NAMALWA (cell line): ENCODE measurements around the gene RAB7A.
A peak's percentile ranks its signal among the peaks of the same experiment; 100 is the strongest.
"Not testable (repeated sequence)": the region's sequence is repeated elsewhere in the genome, so short reads cannot be mapped to it uniquely, and the experiment has no call there.

ENCODE experiments used
- DNase-seq: peaks from one replicate; pipeline ENCODE4 v3.0.0-alpha.2; 2015; ENCODE audit warnings: low spot score

RAB7A gene

DNA sequence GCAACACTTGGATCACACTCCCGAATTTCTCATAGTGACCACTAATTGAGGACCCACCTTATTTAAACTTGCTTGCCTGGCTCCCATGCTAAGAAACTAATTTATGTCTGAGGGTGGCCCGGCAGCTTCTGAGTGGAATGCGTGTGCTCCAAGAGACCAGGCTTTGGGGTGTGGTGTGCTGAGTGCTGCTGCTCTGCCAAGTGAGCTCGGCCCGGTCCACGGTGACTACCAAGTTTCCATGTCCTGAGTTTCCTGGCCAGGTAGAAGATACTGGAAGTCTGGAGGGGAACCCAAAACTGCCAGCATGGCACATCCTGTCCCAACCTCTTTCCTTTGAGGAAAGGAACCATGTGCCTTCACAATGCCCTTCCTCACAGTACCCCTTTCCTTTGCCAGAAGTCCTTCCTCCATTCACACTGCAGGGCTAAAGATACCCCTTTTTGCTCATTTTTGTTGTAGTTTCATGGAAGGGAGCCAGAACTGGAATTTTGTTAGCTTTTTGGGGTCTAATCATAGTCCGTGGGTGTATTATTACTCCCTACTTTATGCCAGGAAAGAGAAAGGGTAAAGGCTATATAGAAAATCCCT lies 94.4 kb downstream of the RAB7A start:
- no peak for DNase-seq

GRCh38 chr3:128823008-128823407 lies 97.0 kb downstream of the RAB7A start:
- no peak for DNase-seq

GRCh38 chr3:128823631-128824030 lies 97.6 kb downstream of the RAB7A start:
- no peak for DNase-seq

DNA sequence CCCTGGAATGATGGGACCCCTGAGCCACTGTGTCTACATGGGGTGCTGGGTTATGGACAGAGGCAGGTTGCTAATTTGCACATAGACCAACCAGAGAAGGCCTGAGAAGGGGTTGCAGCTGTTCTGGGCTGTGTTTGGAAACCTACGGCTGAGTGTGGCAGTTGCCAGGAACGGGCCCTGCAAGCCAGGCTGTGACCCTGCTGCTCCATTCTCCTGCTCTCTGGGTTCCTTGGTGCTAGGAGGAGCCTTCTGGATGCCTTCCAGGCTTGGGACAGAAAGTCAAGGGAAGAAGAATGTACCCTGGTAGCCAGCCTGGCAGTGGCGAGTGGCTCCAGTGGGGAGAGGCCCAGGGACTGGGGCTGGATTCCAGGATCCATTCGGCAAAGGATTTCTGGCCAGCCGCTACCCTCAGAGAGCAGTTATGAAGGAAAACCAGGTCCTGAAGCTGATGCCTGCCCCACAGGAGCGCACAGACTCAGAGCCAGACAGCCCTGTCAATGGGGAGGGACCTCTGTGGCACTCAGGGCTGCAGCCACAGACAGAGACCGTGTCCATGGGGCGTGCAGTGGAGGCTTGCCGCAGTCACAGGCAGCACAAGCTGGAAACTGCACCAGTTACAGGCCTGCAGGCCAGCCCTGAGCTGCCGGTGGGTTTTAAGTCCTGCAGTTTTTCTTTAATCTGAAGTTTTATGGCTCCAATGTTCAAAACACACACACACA lies 98.3 kb downstream of the RAB7A start:
- DNase-seq, result no peak

GRCh38 chr3:128825117-128825725 lies 99.2 kb downstream of the RAB7A start:
- no peak for DNase-seq

- DNase-seq, result not testable (repeated sequence)
Observed at GRCh38 chr3:128829087-128829486, 103.1 kb downstream of the RAB7A start.

DNA sequence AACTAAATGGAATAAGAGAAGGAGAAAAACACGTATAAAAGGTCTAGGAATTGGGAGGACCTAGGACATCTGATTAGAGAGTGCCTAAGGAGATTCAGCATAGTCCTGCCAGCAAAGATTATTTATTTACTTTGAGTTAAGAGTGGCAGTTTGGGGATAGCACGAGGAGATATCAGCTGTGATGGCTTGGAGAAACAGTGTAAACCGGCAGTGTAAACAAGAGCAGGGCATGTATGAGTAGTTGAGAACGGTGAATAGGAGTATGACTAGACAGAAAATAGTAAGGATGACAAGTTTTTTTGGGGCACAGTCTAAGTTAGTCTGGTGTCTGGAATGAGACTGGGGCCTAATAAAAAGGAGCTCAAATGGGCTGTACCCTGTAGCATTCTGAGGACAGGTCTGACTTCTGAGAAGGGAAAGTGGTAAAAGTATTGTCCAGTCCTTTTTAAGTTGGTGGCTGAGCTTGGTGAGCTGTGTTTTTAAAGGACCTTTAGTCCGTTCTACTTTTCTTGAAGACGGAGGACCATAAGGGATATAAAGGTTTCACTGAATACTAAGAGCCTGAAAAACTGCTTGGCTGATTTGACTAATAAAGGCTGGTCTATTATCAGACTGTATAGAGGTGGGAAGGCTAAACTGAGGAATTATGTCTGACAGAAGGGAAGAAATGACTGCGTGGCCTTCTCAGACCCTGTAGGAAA lies 104.1 kb downstream of the RAB7A start:
- not testable (repeated sequence) for DNase-seq

- not testable (repeated sequence) for DNase-seq
Observed at GRCh38 chr3:128830762-128831161, 104.8 kb downstream of the RAB7A start.

DNA sequence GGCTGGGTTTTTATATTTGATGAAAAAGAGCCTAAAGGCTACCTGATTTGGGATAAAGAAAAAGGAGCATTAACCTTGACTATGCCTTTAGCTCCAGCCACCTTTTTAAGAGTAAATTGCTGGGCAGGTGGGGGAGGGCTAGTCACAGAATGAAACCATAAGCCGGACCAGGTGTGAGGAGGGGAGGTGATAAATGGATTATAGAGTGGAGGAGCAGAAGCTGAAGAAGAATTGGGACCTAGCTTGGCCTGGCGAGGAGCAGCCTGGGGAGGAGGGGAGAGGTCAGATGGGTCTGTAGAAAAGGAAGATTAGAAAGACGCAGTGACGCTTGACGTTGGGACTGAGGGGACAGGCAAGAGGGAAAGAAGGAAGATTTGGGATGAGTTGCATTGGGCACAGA lies 107.0 kb downstream of the RAB7A start:
- not testable (repeated sequence) for DNase-seq

GRCh38 chr3:128835096-128835495 lies 109.1 kb downstream of the RAB7A start:
- no peak for DNase-seq

GRCh38 chr3:128841926-128842920 lies 116.2 kb downstream of the RAB7A start:
- DNase-seq, result no peak

- no peak for DNase-seq
Observed at GRCh38 chr3:128844502-128844901, 118.5 kb downstream of the RAB7A start.

GRCh38 chr3:128845119-128845777 lies 119.3 kb downstream of the RAB7A start:
- DNase-seq, result no peak

GRCh38 chr3:128845778-128846485 lies 119.9 kb downstream of the RAB7A start:
- peak; percentile 83 for DNase-seq

- DNase-seq, result no peak
Observed at GRCh38 chr3:128846486-128846891, 120.5 kb downstream of the RAB7A start.

DNA sequence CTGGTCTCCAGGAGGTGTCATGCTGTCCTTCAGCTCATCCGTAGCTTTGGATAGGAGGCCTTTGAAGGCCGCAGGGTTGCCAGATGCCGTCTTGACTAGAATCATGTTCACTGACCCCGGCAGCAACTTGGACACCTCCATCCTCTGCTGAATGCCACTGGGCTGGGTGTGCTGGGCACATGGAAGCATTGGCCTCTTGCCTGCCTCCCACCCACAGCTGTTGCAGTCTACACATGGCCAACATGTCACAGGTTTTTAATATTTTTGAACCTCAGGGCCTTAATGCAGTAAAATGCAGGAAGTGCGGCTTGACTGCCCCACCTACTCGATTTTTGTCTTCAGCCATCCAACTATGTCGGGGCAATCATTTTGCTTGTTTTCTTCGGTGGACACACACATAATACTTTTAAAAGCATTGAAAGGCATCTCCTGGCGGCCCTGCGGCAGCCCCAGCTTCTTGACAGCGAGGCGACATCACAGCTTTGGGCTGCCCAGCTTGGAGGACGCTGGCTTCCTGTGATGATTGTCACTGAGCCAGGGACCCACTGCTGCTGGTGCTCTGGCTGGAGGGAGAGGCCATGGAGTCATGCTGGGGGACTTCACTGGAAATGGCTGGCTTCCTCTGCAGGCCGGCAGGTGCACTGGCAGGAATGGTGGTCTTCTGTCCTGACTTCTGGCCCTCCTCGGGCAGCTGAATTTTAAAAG lies 121.8 kb downstream of the RAB7A start:
- no peak for DNase-seq

GRCh38 chr3:128848936-128849335 lies 123.0 kb downstream of the RAB7A start:
- DNase-seq, result no peak

- no peak for DNase-seq
Observed at GRCh38 chr3:128849911-128850455, 124.0 kb downstream of the RAB7A start.

- no peak for DNase-seq
Observed at GRCh38 chr3:128850544-128850943, 124.6 kb downstream of the RAB7A start.
